PC-9 (cell line): Measurements from ENCODE around the gene HIRA.

ENCODE experiments used
- EZH2 ChIP-seq: fragments of 200-600 bp; sonication (generic); IDR thresholded peaks from 2 replicates; pipeline ENCODE4 v1.8.0; 2017; ENCODE audit warnings: antibody characterized with exemption, low read depth
- TF ChIP-seq, protein P1 (sequence below): fragments of 200-600 bp; sonication (generic); conservative IDR thresholded peaks from 2 replicates; pipeline ENCODE4 v1.6.1; 2017; ENCODE audit warnings: mixed run types, antibody characterized with exemption, mild to moderate bottlenecking, moderate library complexity

DNA sequence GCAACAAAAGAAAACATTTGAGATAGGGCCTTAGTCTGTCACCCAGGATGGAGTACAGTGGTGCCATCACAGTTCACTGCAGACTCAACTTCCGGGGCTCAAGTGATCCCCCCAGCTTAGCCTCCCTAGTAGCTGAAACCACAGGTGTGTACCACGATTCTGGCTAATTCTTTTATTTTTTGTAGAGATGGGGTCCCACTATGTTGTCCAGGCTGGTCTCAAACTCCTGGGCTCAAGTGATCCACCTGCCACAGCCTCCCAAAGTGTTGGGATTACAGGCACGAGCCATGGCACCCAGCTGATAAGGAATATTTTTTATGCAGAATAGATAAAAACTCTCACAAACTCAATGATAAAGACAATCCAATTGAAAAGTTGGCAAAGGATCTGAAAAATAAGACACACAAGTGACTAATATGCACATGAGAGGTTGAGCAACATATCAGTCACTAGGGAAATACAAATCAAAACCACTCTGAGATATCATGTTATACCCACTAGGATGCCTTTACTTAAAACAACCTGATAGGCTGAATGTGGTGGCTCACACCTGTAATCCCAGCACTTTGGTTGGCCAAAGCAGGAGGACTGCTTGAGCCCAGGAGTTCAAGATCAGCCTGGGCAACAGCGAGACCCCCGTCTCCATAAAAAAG is 106.1 kb downstream of the HIRA start:
- TF ChIP-seq EZH2 = no peak
- TF ChIP-seq, protein P1, sequence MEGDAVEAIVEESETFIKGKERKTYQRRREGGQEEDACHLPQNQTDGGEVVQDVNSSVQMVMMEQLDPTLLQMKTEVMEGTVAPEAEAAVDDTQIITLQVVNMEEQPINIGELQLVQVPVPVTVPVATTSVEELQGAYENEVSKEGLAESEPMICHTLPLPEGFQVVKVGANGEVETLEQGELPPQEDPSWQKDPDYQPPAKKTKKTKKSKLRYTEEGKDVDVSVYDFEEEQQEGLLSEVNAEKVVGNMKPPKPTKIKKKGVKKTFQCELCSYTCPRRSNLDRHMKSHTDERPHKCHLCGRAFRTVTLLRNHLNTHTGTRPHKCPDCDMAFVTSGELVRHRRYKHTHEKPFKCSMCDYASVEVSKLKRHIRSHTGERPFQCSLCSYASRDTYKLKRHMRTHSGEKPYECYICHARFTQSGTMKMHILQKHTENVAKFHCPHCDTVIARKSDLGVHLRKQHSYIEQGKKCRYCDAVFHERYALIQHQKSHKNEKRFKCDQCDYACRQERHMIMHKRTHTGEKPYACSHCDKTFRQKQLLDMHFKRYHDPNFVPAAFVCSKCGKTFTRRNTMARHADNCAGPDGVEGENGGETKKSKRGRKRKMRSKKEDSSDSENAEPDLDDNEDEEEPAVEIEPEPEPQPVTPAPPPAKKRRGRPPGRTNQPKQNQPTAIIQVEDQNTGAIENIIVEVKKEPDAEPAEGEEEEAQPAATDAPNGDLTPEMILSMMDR = no peak
